ENCODE measurements around the gene HTRA1.

Gene HTRA1

GRCh38 chr10:122494833-122495232 is 33.5 kb downstream of the HTRA1 start:
- DNase-seq (ENCODE audit: low read depth): no peak
- H3K4me3 ChIP-seq (ENCODE audit: low read length): no peak overlapping the region

DNA sequence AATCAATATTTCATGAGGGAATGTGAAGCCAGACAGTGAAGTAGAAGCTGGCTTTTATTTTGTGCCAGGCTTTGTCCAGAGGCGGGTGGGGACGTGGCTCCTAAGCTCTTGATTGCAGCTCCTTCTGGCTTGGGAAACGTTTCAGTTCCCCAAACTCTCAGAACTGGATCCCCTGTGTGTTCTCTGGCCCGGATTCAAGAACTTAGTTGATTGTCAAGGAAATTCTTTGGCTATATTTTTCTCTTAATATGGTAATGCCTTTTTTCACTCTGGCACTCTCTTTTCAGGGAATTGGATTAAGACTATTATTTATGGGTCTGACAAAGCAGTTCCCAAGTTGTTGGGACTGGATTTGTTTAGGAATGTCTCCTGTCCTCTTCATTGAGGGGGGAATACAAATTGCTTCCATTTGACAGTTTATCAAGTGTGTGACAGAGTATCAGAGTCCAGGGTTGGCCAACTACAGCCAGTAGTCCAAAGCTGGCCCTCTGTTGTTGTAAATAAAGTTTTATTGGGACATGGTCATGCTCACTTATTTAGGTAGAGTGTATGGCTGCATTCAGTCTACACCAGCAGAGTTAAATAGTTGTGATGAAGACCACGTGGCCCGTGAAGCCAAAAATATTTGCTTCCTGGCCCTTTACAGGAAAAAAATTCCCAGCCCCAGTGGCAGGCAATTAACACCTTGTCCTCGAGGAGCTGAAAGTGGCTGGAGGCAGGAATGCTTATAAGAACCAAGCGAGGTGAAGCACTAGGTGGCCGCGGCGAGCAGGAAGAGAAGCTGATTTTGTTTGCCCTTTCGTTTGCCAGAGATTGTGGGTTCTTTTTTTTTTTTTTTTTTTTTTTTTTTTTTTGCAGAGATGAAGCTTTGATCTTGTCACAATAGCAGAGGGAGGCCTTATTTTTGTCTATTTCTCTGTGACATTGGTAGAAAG is 34.3 kb downstream of the HTRA1 start:
- TF ChIP-seq, protein P1, sequence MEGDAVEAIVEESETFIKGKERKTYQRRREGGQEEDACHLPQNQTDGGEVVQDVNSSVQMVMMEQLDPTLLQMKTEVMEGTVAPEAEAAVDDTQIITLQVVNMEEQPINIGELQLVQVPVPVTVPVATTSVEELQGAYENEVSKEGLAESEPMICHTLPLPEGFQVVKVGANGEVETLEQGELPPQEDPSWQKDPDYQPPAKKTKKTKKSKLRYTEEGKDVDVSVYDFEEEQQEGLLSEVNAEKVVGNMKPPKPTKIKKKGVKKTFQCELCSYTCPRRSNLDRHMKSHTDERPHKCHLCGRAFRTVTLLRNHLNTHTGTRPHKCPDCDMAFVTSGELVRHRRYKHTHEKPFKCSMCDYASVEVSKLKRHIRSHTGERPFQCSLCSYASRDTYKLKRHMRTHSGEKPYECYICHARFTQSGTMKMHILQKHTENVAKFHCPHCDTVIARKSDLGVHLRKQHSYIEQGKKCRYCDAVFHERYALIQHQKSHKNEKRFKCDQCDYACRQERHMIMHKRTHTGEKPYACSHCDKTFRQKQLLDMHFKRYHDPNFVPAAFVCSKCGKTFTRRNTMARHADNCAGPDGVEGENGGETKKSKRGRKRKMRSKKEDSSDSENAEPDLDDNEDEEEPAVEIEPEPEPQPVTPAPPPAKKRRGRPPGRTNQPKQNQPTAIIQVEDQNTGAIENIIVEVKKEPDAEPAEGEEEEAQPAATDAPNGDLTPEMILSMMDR (conservative IDR thresholded peaks at IDR 0.05; ENCODE audit: low read depth, low read length): no peak
- no peak for DNase-seq (ENCODE audit: low read depth)
- no peak overlapping the region for H3K4me3 ChIP-seq (ENCODE audit: low read length)

More at GRCh38 chr10:122494833-122495232, 33.5 kb downstream of the HTRA1 start:
- TF ChIP-seq, protein P1 (conservative IDR thresholded peaks at IDR 0.05; ENCODE audit: low read depth, low read length): no peak

DNA sequence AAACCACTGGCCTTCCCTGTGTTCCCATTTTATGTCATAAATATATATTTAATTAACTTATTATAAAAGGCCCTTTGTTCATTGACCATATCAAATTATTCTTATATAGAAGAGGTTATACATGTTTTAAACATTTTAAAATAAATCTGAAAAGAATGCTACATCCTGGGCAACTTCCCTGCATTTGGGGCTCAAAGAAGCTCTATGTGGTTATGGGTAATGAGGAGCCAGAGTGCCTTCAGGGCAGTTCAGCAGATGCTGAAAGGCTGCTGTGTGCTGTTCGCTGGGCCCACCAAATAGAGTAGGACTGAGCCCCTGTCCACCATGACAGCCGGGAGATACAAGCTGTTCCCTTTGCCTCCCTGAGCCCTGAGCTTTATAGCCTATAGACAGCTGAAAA is 35.9 kb downstream of the HTRA1 start:
- DNase-seq (ENCODE audit: low read depth): no peak
- TF ChIP-seq, protein P1 (conservative IDR thresholded peaks at IDR 0.05; ENCODE audit: low read depth, low read length): no peak
- H3K4me3 ChIP-seq (ENCODE audit: low read length): no peak overlapping the region

- H3K4me3 ChIP-seq (ENCODE audit: low read length): no peak overlapping the region
- DNase-seq (ENCODE audit: low read depth): no peak
- TF ChIP-seq, protein P1 (conservative IDR thresholded peaks at IDR 0.05; ENCODE audit: low read depth, low read length): no peak
These were observed 37.2 kb downstream of the HTRA1 start for GRCh38 chr10:122498521-122498920.

GRCh38 chr10:122499012-122499411 is 37.7 kb downstream of the HTRA1 start:
- no peak for DNase-seq (ENCODE audit: low read depth)
- TF ChIP-seq, protein P1 (conservative IDR thresholded peaks at IDR 0.05; ENCODE audit: low read depth, low read length): no peak
- H3K4me3 ChIP-seq (ENCODE audit: low read length): no peak overlapping the region

GRCh38 chr10:122499491-122499941 is 38.2 kb downstream of the HTRA1 start:
- H3K4me3 ChIP-seq (ENCODE audit: low read length): no peak overlapping the region
- DNase-seq (ENCODE audit: low read depth): no peak
- TF ChIP-seq, protein P1 (conservative IDR thresholded peaks at IDR 0.05; ENCODE audit: low read depth, low read length): no peak

GRCh38 chr10:122500194-122500593 is 38.8 kb downstream of the HTRA1 start:
- TF ChIP-seq, protein P1 (conservative IDR thresholded peaks at IDR 0.05; ENCODE audit: low read depth, low read length): no peak
- no peak for DNase-seq (ENCODE audit: low read depth)
- H3K4me3 ChIP-seq (ENCODE audit: low read length): no peak overlapping the region
